Activated CD4-positive, alpha-beta T cell treated with anti-CD3 and anti-CD28 coated beads, Interleukin-2, Interleukin-4, amounts not matched to agents 100 ng/mL and 50 ng/mL, durations not matched to agents 16 hours and 8 hours (primary cell): ENCODE results near the gene MYO15B.
A peak's percentile ranks its signal among the peaks of the same experiment; 100 is the strongest.
"Not testable (repeated sequence)": the region's sequence is repeated elsewhere in the genome, so short reads cannot be mapped to it uniquely, and the experiment has no call there.

Experiments used
- DNase-seq: peaks from one replicate; pipeline ENCODE4 v3.0.0-alpha.2; 2020; ENCODE audit warnings: low spot score

MYO15B gene

DNA sequence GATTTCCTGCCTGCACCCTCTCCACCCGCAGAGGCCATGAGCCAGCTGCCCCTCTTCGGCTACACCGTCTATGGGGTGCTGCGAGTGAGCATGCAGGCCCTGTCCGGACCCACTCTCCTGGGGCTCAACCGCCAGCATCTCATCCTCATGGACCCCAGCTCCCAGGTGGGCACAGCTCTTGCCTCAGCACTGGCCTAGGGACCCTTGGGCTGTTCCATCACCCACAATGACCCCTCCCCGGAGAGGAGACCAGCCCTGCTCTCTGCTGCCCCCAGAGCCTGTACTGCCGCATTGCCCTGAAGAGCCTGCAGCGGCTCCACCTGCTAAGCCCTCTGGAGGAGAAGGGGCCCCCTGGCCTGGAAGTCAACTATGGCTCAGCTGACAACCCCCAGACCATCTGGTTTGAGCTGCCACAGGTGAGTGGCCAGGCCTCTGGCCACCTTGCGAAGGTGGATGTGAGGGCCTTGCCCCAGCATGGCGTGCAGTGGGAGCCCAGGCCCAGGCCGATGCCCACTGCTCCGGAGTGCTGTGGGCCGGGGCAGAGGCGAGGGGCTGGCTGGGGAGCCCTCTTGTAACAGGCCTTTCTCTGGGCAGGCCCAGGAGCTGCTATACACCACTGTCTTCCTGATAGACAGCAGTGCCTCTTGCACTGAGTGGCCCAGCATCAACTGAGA is 38.4 kb downstream of the MYO15B start:
- DNase-seq = no peak

DNA sequence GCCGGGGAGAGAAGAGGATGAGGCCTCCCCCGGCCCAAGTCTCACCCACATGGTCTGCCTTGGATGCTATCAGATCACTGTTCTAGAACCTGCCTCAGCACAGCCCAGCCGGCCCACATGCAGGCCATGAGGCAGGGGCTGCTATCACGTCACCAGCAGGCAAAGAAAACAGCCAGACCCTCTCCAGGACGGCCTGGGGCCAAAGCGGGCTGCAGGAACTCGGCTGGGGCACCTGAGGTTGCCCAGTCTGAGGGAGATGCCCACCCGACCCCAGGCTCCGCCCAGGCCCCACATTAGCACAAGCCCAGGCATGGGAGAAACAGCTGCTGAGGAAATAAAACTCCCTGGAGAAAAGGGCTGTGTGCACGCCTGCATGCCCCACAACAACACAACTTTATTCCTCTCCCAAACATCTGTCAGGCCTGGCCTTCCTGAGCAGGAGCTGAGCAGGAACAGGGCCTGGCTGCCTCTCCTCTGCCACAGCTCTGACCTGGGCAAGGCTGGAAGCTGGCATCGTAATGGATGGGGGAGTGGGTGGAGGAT is 39.0 kb downstream of the MYO15B start:
- DNase-seq = no peak

GRCh38 chr17:75627094-75627493 is 39.5 kb downstream of the MYO15B start:
- DNase-seq = no peak

DNA sequence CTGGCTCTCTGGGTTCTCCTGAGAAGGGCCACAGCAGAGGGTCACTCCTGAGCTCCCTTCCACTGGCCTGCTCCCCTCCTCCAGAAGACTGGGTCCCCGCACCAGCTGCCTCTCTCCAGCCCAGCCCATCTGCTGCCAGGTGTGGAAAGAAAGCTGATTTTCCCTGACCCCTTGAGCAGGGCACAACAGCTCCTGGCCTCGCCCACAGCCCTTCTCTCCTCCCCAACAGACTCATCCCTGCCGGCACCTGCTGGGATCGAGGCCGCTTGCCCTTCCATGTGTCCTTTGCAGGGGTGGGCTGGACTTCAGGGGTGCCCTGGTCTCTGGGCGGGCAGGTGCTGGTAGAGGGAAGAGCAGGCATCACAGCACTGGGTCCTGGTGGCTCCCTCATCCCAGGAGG is 40.8 kb downstream of the MYO15B start:
- no peak for DNase-seq

DNA sequence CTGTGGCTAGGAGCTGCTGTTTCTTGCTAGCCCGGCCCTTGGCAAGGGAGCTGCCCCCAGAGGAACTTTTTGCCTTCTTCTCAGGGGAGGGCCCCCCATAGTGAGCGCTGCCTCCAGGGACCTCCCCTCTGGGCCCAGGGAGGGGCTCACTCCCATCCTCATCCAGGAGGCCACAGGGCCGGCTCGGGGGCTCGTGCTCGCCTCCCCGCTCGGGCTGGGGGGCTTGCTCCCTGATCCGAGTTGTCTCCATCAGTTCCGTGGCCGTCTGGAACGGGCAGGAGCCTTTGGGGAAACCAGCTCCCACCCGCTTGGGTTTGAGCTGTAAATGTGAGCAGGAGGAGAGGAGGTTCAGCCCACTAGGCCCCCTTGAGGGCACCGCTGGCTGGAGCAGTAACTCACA is 41.6 kb downstream of the MYO15B start:
- DNase-seq = no peak

DNA sequence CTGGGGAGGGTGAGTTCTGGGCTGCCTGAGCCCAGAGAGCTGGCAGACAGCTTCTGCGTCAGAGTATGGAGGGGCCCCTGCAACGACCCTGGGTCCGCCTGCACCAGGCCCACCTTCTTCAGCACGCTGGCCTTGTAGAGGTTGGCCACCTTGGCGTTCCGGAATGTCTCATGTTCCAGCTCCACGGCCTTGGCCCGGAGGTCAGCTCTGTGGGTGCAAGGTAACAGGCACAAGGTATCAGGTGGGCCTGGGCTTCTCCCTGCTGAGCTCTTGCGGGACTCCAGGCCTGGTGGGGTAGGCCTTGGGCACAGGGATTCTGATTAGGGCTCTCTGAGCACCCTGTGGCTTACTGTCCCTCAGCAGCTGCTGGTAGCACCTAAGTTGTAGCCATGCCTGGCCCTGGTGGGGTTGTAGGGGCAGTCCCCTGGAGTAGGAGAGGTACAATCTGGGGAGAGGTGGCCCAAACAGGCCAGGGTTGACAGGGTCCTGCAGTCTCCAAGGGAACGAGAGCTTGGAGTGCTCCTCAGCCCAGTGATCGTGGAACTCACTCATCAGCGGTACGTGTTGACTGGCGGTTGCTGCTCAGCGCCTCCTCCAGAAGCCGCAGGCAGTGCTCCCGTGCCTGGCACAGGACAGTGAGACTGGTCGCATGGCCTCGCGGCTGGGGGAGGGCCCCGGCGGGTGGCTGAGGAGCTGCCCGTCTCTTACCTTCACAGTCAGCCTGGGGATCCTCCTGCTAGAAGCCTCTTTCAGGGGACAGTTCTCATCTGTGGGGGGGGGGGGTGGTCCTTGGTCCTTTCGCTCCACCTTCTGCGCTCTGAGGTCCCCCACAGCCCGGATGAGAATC is 42.7 kb downstream of the MYO15B start:
- DNase-seq = no peak

DNA sequence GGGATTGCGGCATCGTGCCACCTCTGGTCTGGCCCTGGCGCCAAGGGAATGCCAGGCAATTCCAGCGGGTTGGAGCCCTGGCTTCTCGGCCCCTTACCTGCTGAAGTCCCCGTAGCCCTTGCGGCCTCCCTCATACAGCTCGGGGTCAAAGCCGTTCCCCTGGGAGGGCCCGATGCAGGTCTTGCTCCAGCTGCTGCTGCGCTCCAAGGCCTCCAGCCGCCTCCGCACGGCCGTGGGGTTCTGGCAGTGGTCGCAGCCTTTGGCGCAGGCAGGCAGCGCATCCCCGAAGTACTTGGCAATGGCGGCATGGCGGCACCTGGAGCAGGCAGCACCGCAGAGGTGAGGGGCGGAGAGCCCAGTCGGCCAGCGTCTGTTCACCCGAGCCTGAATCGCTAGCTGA is 43.8 kb downstream of the MYO15B start:
- no peak for DNase-seq

DNA sequence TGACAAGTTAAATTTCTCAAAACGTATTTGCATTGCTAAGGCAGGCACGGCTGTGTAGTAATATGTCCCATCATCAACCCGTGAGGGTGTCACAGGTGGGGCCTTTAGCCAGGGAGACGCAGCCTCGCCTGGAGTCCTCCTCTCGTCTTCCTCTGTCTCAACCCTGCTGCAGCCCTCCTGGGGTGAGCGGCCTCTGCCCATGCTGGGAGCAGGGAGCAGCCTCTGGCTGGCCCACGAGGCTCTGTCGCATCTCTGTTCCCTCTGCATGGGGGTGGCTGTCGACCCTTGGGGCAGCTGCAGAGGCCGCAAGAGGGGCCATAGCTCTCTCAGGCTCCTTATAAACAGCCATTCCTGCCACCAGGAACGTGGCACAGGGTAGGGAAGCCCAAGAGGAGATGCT is 44.8 kb downstream of the MYO15B start:
- DNase-seq = no peak

DNA sequence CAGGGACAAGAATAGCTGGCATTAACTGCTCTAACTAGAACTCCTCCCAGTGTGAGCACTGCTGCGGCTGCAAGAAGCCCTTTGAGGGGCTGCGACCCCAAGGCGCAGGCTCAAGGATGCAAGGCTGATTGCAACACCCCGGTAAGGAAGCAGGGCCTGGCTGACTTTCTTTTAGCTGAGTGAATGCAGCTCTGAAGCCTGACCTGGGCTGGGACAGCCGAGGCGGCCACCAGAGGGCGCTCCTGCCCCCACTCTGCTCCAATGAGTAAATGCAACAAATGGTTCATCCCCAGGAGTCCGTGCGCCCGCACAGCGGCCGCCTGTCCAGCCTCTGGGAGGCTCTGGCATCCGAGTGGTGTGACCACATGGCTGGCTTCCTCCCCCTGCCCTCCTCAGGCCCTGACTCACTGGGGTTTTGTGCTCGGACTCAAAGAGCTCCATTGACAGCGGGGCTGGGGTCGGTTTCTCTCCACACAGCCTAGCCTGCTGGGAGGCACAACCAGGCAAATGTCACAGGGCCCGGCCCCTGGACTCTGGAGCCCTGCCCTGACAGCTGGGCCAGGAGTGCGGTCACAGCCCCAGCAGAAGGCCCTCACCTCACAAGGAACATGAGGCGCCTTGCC is 45.4 kb downstream of the MYO15B start, which contains the start of gene SMIM5:
Gene SMIM5 (plus strand): TSS at position 572 of the 623 bp plus-strand sequence. CDS start 6,768 bp downstream, outside the sequence.
- peak; percentile 83 for DNase-seq

DNA sequence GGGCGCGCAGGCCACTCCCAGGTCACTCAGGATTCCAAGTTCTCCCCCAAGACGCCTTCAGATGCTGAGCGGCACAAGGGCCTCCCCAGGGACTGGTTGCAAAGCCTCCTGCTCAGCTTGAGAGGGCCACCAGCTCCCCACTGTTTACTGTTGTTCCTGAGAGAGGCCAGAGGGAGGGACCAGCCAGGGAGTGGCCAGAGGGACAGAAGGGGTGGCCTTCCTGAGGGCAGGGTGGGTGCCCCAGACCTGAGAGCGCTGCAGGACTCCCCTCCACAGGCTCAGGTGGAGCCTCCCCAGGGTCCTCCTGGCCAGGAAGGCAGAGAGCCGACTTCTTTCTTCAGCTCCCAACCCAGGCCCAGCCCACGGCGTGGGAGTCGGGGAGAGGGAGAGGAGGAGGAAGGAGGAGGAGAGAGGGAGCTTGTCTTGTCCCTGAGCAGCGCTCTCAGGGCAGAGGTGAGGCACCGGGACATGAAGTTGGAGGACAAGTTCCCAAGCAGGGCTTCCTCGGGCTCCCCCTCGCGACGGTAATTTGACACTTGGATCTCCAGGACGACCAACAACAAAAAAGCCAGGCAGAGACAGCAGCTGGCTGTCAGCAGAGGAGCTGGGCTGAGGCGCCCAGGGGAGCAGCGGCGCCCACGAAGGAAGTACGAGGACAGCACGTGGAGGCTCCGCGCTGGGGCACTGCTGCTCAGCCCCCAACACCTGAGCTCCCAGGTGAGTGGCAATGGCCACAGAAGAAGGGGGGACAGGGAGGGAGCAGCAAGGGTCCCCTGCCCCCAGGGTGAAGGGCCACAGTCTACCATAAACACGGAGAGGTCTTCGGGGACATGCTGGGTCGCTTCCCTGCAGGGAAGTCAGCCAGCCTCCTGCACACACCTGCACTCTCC is 46.1 kb downstream of the MYO15B start:
- peak; percentile 25 for DNase-seq

- no peak for DNase-seq
Measured at GRCh38 chr17:75634376-75634740, 46.8 kb downstream of the MYO15B start.

GRCh38 chr17:75634754-75635609 is 47.4 kb downstream of the MYO15B start:
- DNase-seq = no peak

DNA sequence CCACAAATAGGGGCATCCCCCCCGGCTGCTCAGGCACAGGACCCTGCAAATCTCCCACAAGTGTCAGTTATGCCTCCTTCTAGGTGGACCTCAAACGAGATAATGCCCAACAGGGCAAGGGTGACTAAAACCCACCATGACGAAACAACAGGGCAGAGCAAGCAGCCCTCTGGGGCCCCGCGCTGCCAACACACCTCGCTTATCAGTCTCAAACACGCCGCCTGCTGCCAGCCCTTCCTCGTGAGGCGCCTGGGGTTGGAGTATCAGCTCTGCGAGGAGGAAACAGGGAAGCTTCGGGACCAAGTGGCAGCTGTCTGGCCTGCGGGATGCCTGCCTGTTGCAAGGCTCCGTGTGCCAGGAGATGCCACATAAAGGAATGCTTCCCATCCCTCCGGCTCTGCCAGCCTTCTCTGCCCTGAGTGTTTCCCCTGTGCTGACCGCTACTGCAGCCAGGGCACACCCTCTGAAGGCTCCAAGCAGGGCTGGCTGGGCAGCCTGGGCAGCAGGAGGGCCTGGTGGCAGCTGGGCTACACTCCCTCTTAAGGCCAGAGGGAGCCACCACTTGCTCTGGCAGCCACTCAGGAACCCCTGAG is 48.1 kb downstream of the MYO15B start:
- DNase-seq = no peak

DNA sequence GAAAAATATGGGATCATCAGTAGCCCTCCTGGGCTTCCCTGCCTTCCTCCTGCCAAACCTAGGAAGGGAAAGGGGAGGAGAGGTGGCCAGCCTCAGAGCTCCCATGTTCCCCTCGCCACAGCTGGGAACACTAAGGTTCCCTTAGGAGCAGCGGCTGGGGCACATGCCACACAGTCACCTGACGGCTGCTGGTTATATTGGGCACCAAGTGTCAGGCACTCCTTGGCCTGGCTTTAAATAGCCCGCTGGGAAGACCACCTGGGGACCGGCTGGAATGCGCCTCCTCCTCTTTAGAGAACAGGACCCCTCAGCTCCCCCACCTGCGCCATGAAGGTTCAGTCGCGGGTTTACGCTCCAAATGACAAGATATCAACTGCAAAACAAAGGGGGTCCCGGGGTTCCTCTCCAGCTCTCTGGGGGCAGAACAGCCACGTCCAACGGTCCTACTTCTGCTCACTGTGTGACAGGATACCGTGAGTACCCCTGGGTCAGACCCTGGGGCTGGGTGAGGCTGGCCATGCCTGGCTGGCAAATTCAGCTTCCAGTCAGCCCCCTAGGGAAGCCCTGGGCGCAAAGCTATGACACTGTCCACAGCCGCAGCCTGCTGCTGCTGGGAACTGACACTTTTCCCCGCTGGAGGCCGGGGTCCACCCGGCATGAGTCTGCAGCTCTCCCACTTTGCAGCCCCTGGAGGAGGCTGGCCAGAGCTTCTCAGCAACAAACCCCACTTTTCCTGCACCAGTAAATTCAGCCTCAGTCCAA is 49.0 kb downstream of the MYO15B start:
- no peak for DNase-seq

- DNase-seq = no peak
Measured at GRCh38 chr17:75637143-75637538, 49.5 kb downstream of the MYO15B start.

DNA sequence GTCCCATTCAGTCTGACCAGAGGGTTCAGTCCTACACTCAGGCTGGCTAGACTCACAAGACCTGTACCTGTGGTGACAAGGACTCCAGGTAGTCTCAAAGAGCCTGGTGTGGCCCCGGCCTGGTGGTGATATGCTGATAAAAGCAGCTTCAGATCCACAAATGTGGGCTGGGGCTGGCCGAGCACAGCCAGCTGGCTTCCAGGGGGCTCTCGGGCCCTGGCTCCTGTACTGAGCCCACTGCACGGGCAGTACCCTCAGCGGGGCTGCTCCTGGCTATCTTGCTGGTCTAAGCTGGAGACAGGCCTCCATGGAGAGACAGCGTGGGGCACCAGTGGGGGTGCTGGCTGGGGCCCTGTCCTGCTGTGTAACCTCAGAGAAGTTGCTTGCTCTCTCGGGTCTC is 50.0 kb downstream of the MYO15B start:
- DNase-seq = no peak

GRCh38 chr17:75638039-75638438 is 50.4 kb downstream of the MYO15B start:
- DNase-seq = not testable (repeated sequence)

DNA sequence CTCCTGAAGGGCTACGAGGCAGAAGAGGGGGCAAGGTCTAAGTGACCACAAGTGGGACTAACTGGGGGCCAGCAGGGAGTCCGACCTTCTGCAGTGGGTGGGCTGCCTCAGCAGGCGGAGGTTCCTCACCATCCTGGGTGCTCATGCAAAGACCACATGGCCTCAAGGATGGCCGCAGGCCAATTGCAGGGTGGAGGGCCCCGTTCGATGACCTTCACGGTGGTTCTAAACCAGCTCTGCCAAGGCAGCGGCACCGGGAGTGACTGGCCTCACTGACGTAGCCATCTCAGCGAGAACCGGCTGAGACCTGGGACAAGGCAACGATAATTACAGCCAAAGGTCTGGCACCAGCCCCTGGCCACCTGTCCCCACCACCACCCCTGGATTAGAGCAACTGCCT is 51.3 kb downstream of the MYO15B start:
- no peak for DNase-seq

DNA sequence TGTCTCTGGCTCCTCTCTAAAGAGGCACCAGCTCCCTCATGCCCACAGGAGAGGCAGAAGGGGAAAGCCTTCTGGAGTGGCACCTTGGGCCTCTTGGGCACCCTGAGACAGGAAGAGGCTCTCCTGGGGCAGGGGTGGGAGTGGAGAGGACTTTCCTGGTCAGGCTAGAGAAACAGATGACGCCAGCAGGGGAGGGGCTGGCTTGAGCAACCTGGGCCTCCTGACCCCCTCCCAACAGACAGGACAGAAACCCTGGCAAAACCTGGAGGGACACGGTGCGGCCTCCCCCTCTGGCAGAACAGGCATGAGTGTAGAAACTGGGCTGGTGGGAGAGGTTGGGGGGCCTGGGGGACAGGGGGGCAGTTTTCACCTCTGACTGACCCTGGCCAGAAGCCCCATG is 51.7 kb downstream of the MYO15B start:
- no peak for DNase-seq
